Measurements from ENCODE around the gene WRAP73. TPM values are rescaled to one million over a fixed set of nuclear protein-coding genes. Genes with fewer than 3 reads are reported as not detected.

WRAP73 gene
- total and polyA plus RNA-seq, 9 of the 15 experiments (the other 6 are each of a cell fraction or from before 2014, with no cell fraction given), result 4.3 to 51.8 (median 30.1) TPM

DNA sequence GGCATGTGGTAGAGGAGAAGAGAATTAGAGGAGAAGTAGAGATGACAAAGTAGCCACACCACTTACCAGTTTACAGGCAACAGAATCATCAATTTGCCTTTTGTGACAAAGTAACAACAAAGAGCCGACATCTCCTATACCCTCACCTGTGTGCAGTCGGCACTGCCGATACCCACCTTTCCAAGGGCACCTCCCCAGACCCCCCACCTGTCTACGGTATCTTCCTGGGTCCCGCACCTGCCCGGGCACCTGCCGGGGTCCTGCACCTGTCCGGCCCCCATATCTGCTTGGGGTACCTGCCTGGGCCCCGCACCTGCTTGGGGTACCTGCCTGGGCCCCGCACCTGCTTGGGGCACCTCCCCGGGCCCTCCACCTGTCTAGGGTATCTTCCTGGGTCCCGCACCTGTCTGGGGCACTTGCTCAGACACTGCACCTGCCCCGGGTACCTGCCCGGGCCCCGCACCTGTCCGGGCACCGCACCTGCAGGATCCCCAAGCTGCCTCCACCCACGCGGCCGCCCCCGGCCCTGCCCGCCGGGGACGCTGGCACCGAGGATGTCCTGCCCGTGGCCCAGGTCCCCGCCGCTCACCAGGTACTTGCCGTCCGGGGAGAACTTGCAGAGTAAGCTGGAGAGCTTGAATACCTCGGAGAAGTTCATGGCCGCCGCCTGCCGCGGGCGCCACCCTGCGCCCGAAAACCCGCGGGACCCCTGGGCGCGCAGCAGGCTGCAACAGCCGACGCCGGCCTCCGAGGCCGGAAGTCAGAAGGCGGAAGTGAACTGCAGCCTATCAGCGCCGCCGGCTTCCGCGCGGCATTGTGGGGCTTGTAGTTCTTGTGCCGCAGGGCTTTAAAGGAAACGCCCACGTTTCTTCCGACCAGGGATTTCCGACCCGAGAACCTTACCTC lies at the start of gene WRAP73 (continued):
- TF ChIP-seq, protein P1, sequence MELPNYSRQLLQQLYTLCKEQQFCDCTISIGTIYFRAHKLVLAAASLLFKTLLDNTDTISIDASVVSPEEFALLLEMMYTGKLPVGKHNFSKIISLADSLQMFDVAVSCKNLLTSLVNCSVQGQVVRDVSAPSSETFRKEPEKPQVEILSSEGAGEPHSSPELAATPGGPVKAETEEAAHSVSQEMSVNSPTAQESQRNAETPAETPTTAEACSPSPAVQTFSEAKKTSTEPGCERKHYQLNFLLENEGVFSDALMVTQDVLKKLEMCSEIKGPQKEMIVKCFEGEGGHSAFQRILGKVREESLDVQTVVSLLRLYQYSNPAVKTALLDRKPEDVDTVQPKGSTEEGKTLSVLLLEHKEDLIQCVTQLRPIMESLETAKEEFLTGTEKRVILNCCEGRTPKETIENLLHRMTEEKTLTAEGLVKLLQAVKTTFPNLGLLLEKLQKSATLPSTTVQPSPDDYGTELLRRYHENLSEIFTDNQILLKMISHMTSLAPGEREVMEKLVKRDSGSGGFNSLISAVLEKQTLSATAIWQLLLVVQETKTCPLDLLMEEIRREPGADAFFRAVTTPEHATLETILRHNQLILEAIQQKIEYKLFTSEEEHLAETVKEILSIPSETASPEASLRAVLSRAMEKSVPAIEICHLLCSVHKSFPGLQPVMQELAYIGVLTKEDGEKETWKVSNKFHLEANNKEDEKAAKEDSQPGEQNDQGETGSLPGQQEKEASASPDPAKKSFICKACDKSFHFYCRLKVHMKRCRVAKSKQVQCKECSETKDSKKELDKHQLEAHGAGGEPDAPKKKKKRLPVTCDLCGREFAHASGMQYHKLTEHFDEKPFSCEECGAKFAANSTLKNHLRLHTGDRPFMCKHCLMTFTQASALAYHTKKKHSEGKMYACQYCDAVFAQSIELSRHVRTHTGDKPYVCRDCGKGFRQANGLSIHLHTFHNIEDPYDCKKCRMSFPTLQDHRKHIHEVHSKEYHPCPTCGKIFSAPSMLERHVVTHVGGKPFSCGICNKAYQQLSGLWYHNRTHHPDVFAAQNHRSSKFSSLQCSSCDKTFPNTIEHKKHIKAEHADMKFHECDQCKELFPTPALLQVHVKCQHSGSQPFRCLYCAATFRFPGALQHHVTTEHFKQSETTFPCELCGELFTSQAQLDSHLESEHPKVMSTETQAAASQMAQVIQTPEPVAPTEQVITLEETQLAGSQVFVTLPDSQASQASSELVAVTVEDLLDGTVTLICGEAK (IDR thresholded peaks at IDR 0.05), result peak; percentile 96
- TF ChIP-seq, protein P1 (CRISPR knock-in tag; IDR thresholded peaks at IDR 0.05), result no peak
- TF ChIP-seq SUPT5H (IDR thresholded peaks at IDR 0.05) (peak; percentile 82), RAD21 (CRISPR knock-in tag; conservative IDR thresholded peaks at IDR 0.05 in 1 of 2, IDR thresholded peaks at IDR 0.05 in 1 of 2) (peak in 1 of 2 experiments; percentile 36; a peak in 2 of 4 replicates), POLR2A (conservative IDR thresholded peaks at IDR 0.05) (peak; percentile 83), IFI16 (CRISPR knock-in tag; IDR thresholded peaks at IDR 0.05) (no peak), NEUROD1 (IDR thresholded peaks at IDR 0.05; ENCODE audit: borderline replicate concordance, low read depth, low read length, partially characterized antibody) (peak; percentile 57), BRCA1 (IDR thresholded peaks at IDR 0.05) (no peak), BRCA1 (CRISPR knock-in tag; IDR thresholded peaks at IDR 0.05) (no peak), NR2C2 (CRISPR knock-in tag; IDR thresholded peaks at IDR 0.05) (0 out of 2 replicates have a peak, but pooled peaks have one; percentile 39), NR2C2 (tag; IDR thresholded peaks at IDR 0.05) (peak; percentile 84), ELF2 (CRISPR knock-in tag; IDR thresholded peaks at IDR 0.05) (peak; percentile 82; the same call in 1 of the 2 replicates)
- TF ChIP-seq, protein P2, sequence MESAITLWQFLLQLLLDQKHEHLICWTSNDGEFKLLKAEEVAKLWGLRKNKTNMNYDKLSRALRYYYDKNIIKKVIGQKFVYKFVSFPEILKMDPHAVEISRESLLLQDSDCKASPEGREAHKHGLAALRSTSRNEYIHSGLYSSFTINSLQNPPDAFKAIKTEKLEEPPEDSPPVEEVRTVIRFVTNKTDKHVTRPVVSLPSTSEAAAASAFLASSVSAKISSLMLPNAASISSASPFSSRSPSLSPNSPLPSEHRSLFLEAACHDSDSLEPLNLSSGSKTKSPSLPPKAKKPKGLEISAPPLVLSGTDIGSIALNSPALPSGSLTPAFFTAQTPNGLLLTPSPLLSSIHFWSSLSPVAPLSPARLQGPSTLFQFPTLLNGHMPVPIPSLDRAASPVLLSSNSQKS (CRISPR knock-in tag; IDR thresholded peaks at IDR 0.05), result no peak
- TF ChIP-seq, protein P3, sequence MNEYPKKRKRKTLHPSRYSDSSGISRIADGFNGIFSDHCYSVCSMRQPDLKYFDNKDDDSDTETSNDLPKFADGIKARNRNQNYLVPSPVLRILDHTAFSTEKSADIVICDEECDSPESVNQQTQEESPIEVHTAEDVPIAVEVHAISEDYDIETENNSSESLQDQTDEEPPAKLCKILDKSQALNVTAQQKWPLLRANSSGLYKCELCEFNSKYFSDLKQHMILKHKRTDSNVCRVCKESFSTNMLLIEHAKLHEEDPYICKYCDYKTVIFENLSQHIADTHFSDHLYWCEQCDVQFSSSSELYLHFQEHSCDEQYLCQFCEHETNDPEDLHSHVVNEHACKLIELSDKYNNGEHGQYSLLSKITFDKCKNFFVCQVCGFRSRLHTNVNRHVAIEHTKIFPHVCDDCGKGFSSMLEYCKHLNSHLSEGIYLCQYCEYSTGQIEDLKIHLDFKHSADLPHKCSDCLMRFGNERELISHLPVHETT (CRISPR knock-in tag; conservative IDR thresholded peaks at IDR 0.05 in 1 of 2, IDR thresholded peaks at IDR 0.05 in 1 of 2), result no peak
- TF ChIP-seq, protein P4, sequence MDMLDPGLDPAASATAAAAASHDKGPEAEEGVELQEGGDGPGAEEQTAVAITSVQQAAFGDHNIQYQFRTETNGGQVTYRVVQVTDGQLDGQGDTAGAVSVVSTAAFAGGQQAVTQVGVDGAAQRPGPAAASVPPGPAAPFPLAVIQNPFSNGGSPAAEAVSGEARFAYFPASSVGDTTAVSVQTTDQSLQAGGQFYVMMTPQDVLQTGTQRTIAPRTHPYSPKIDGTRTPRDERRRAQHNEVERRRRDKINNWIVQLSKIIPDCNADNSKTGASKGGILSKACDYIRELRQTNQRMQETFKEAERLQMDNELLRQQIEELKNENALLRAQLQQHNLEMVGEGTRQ (CRISPR knock-in tag; IDR thresholded peaks at IDR 0.05), result no peak
